HL-60 (cell line): ENCODE measurements around the gene ACOXL.

Source experiments
- CTCF ChIP-seq: IDR thresholded peaks from one replicate; pipeline ENCODE4 v1.5.1; 2011; ENCODE audit warnings: low read length, control low read depth, inconsistent platforms; ENCODE audit not compliant: insufficient read depth
- POLR2AphosphoS5 ChIP-seq: IDR thresholded peaks from 2 replicates; pipeline ENCODE4 v1.6.1; 2012; ENCODE audit warnings: low read depth
- REST ChIP-seq: IDR thresholded peaks from 2 replicates; pipeline ENCODE4 v1.6.1; 2012; ENCODE audit warnings: low read depth; ENCODE audit not compliant: insufficient replicate concordance

GRCh38 chr2:111119822-111120252 lies 387.5 kb downstream of the ACOXL start:
- TF ChIP-seq POLR2AphosphoS5 (no peak), CTCF (no peak), REST (no peak)
